Activated naive CD4-positive, alpha-beta T cell treated with anti-CD3 and anti-CD28 coated beads, Interleukin-2, amount 10 ng/mL, durations not matched to agents 7 days and 5 days (primary cell): Measurements from ENCODE around the gene CST11.

ENCODE experiments used
- CTCF ChIA-PET: fragments of 350-600 bp; sonication (Branson Sonifier 250); formaldehyde crosslinking; loops from one replicate; lab custom pipeline; 2021; ENCODE audit warnings: antibody characterized with exemption; lab: Charles Lee
- DNase-seq: peaks from one replicate; pipeline ENCODE4 v3.0.0-alpha.2; 2020
- H3K27ac Mint-ChIP-seq: one replicate; pipeline ENCODE4 v1.8.0; 2021; ENCODE audit warnings: mild to moderate bottlenecking, moderate library complexity, mixed read lengths
- H3K27me3 Mint-ChIP-seq: one replicate; pipeline ENCODE4 v1.8.0; 2021; ENCODE audit warnings: mild to moderate bottlenecking, mixed read lengths
- H3K36me3 Mint-ChIP-seq: one replicate; pipeline ENCODE4 v1.8.0; 2021; ENCODE audit warnings: mixed read lengths
- H3K4me1 Mint-ChIP-seq: one replicate; pipeline ENCODE4 v1.8.0; 2021; ENCODE audit warnings: mixed read lengths
- H3K4me3 Mint-ChIP-seq: one replicate; pipeline ENCODE4 v1.8.0; 2021; ENCODE audit warnings: mild to moderate bottlenecking, moderate library complexity, mixed read lengths
- H3K9me3 Mint-ChIP-seq: one replicate; pipeline ENCODE4 v1.8.0; 2021; ENCODE audit warnings: mixed read lengths

CST11 gene

GRCh38 chr20:23407781-23408464, 44.8 kb downstream of the CST11 start:
- no peaks in the 10 kb centered on the region for H3K27me3 Mint-ChIP-seq
- H3K4me1 Mint-ChIP-seq = peaks cover 15% of the 10 kb centered on the region
- peaks cover 5% of the 10 kb centered on the region for H3K36me3 Mint-ChIP-seq
- no peak overlapping the region for H3K4me3 Mint-ChIP-seq
- H3K27ac Mint-ChIP-seq = no peak overlapping the region
- no peaks in the 10 kb centered on the region for H3K9me3 Mint-ChIP-seq
- no peak for DNase-seq
- CTCF ChIA-PET = no interaction called here

GRCh38 chr20:23406880-23407279, 45.8 kb downstream of the CST11 start:
- H3K4me1 Mint-ChIP-seq = peaks cover 20% of the 10 kb centered on the region
- H3K9me3 Mint-ChIP-seq = no peaks in the 10 kb centered on the region
- no peak for DNase-seq
- H3K27ac Mint-ChIP-seq = no peak overlapping the region
- H3K4me3 Mint-ChIP-seq = no peak overlapping the region
- CTCF ChIA-PET = no interaction called here
- H3K36me3 Mint-ChIP-seq = peaks cover 15% of the 10 kb centered on the region
- no peaks in the 10 kb centered on the region for H3K27me3 Mint-ChIP-seq

- CTCF ChIA-PET = no interaction called here
Measured at GRCh38 chr20:23404196-23404595, 48.5 kb downstream of the CST11 start.

GRCh38 chr20:23403751-23404150, 48.9 kb downstream of the CST11 start:
- no peaks in the 10 kb centered on the region for H3K9me3 Mint-ChIP-seq
- peaks cover 48% of the 10 kb centered on the region for H3K4me1 Mint-ChIP-seq
- peaks cover 28% of the 10 kb centered on the region for H3K36me3 Mint-ChIP-seq
- H3K27ac Mint-ChIP-seq = no peak overlapping the region
- DNase-seq = no peak
- CTCF ChIA-PET = interaction anchor here (1.0 kb wide), 1 partner anchor 17 kb away, joined by 3 read pairs; the partner anchor contains the start of gene NAPB
- H3K27me3 Mint-ChIP-seq = no peaks in the 10 kb centered on the region
- H3K4me3 Mint-ChIP-seq = no peak overlapping the region

More at GRCh38 chr20:23404196-23404595, 48.5 kb downstream of the CST11 start:
- H3K36me3 Mint-ChIP-seq = peaks cover 25% of the 10 kb centered on the region
- H3K9me3 Mint-ChIP-seq = no peaks in the 10 kb centered on the region
- H3K4me1 Mint-ChIP-seq = peaks cover 44% of the 10 kb centered on the region
- no peak for DNase-seq
- no peaks in the 10 kb centered on the region for H3K27me3 Mint-ChIP-seq
- H3K4me3 Mint-ChIP-seq = no peak overlapping the region
- H3K27ac Mint-ChIP-seq = no peak overlapping the region

GRCh38 chr20:23401051-23401450, 51.6 kb downstream of the CST11 start:
- CTCF ChIA-PET = interaction anchor here (0.9 to 2.0 kb wide), 3 partner anchors 15 to 40 kb away, joined by 4 to 5 read pairs (median 4); no protein-coding TSS in a partner anchor
- H3K27ac Mint-ChIP-seq = no peak overlapping the region
- peaks cover 35% of the 10 kb centered on the region for H3K36me3 Mint-ChIP-seq

More at GRCh38 chr20:23401051-23401450, 51.6 kb downstream of the CST11 start:
- Mint-ChIP-seq H3K9me3 (no peaks in the 10 kb centered on the region), H3K4me3 (no peak overlapping the region), H3K27me3 (no peaks in the 10 kb centered on the region), H3K4me1 (peaks cover 51% of the 10 kb centered on the region)
- no peak for DNase-seq
